Stimulated activated CD8-positive, alpha-beta memory T cell treated with anti-CD3 and anti-CD28 coated beads, Interleukin-12 subunit alpha, Interleukin-12 subunit beta, amount 100 ng/mL, for 24 hours (primary cell): ENCODE data around the gene FOXRED2.

Experiments
- DNase-seq: peaks from one replicate; pipeline ENCODE4 v3.0.0-alpha.2; 2020; ENCODE audit errors: extremely low read depth

The FOXRED2 gene

GRCh38 chr22:36514766-36515165 is 7.9 kb upstream of the FOXRED2 start:
- no peak for DNase-seq

GRCh38 chr22:36512991-36513390 is 6.2 kb upstream of the FOXRED2 start:
- no peak for DNase-seq

GRCh38 chr22:36512333-36512732 is 5.5 kb upstream of the FOXRED2 start:
- no peak for DNase-seq

GRCh38 chr22:36510966-36511881 is 4.4 kb upstream of the FOXRED2 start:
- no peak for DNase-seq

GRCh38 chr22:36510384-36510783 is 3.5 kb upstream of the FOXRED2 start:
- no peak for DNase-seq

GRCh38 chr22:36507518-36508010 is 724 bp upstream of the FOXRED2 start:
- no peak for DNase-seq

GRCh38 chr22:36505998-36506635 is 723 bp downstream of the FOXRED2 start:
- no peak for DNase-seq

GRCh38 chr22:36497910-36498665 is 8.8 kb downstream of the FOXRED2 start:
- DNase-seq: no peak

GRCh38 chr22:36493690-36494110 is 13.1 kb downstream of the FOXRED2 start:
- no peak for DNase-seq

GRCh38 chr22:36492109-36492508 is 14.7 kb downstream of the FOXRED2 start:
- no peak for DNase-seq

GRCh38 chr22:36491155-36491554 is 15.7 kb downstream of the FOXRED2 start:
- DNase-seq: no peak

- DNase-seq: no peak
Measured at GRCh38 chr22:36486619-36487384, 20.0 kb downstream of the FOXRED2 start.

- DNase-seq: peak; percentile 90
Measured at GRCh38 chr22:36481393-36482168, 25.3 kb downstream of the FOXRED2 start, which contains the start of gene TXN2. Gene TXN2, minus strand, starts transcription at chr22:36481640. Its CDS starts 803 bp downstream, at chr22:36480837.

- no peak for DNase-seq
Measured at GRCh38 chr22:36480941-36481392, 25.9 kb downstream of the FOXRED2 start.

- no peak for DNase-seq
Measured at GRCh38 chr22:36478966-36479365, 27.9 kb downstream of the FOXRED2 start.

GRCh38 chr22:36475341-36475740 is 31.5 kb downstream of the FOXRED2 start:
- no peak for DNase-seq

- no peak for DNase-seq
Measured at GRCh38 chr22:36472689-36473088, 34.2 kb downstream of the FOXRED2 start.

GRCh38 chr22:36471341-36471821 is 35.5 kb downstream of the FOXRED2 start:
- DNase-seq: no peak

GRCh38 chr22:36470994-36471331 is 35.9 kb downstream of the FOXRED2 start:
- DNase-seq: no peak
